Kidney (tissue), 14 donors: Measurements from ENCODE around the gene SEMA6B. TPM values are rescaled to one million over a fixed set of nuclear protein-coding genes. Genes with fewer than 3 reads are reported as not detected.

Source experiments
- DNase-seq, 5 donors: peaks; one replicate each; pipeline ENCODE4 v3.0.0-alpha.2; 2013 to 2020
- FAIRE-seq: peaks from 2 replicates; lab custom pipeline; 2012; peaks lifted over from hg19 to GRCh38; lab: Jason Lieb, UNC
- H3K27ac ChIP-seq, 2 donors: one replicate each; pipeline ENCODE4 v1.7.0; 2013; ENCODE audit warnings: low read depth in 2 of 2, low read length in 2 of 2, inconsistent platforms in 1 of 2
- H3K27me3 ChIP-seq: one replicate; pipeline ENCODE4 v1.7.1; 2013; ENCODE audit warnings: low read length, inconsistent platforms; ENCODE audit not compliant: control insufficient read depth, insufficient read depth
- H3K36me3 ChIP-seq, 3 donors: one replicate each; pipeline versions ENCODE4 v1.7.0 to v1.7.1; 2013; ENCODE audit warnings: low read length in 3 of 3, control low read depth in 1 of 3, inconsistent platforms in 1 of 3; ENCODE audit not compliant: insufficient read depth in 3 of 3, control insufficient read depth in 2 of 3
- H3K4me1 ChIP-seq, 3 donors: one replicate each; pipeline versions ENCODE4 v1.7.0 to v1.7.1; 2013; ENCODE audit warnings: low read length in 3 of 3, inconsistent platforms in 1 of 3, low read depth in 1 of 3; ENCODE audit not compliant: control insufficient read depth in 2 of 3, insufficient read depth in 2 of 3
- H3K4me3 ChIP-seq, 3 donors: one replicate each; pipeline versions ENCODE4 v1.7.0 to v1.8.1; 2013; ENCODE audit warnings: low read length in 3 of 3, control low read depth in 1 of 3, inconsistent platforms in 1 of 3
- H3K9ac ChIP-seq, 3 donors: one replicate each; pipeline versions ENCODE4 v1.7.0 to v1.7.1; 2013; ENCODE audit warnings: low read length in 3 of 3, control low read depth in 1 of 3, inconsistent platforms in 1 of 3
- H3K9me3 ChIP-seq, 3 donors: one replicate each; pipeline versions ENCODE4 v1.7.0 to v1.7.1; 2013; ENCODE audit warnings: low read length in 3 of 3, control low read depth in 1 of 3, inconsistent platforms in 1 of 3; ENCODE audit not compliant: control insufficient read depth in 2 of 3, insufficient read depth in 1 of 3
- intact Hi-C: fragments of 100-400 bp; cut with DNase I; formaldehyde crosslinking; loops from one replicate; pipeline ENCODE4 v1.11.1; 2022
- polyA plus RNA-seq: library from polyadenylated mRNA; stranded (reverse); fragments of 350-450 nt; fragmentation: Illumina TruSeq; extraction: RNeasy Lipid Tissue Mini Kit (QIAGEN cat#74804); gene quantifications from one replicate; pipeline ENCODE4 v1.2.3, GENCODE V29; 2014; ENCODE audit warnings: low read depth, low replicate concordance; ENCODE audit not compliant: insufficient read depth
- total RNA-seq: library from RNA; stranded (reverse); fragmentation: NEBNext Ultra II Directional; extraction: Animal tissue kit (Norgen Biotek cat#: 25700); gene quantifications from one replicate; pipeline ENCODE4 v1.2.1, GENCODE V29; 2021
- TF ChIP-seq, protein P1 (sequence below): IDR thresholded peaks from 3 replicates; pipeline ENCODE4 v1.5.1; 2012; ENCODE audit warnings: mild to moderate bottlenecking, moderate library complexity, borderline replicate concordance; ENCODE audit not compliant: insufficient read depth; ENCODE audit errors: extremely low read depth
- donor health status: control.
- donor health status: control.
- donor health status: control.
- donor health status: control.
- donor health status: control.
- donor health status: DM: yes; HTN: yes; CAD: no.
- donor health status: Normal renal cell carcinoma (clear cell type).

The SEMA6B gene
- total and polyA plus RNA-seq, 2 donors from 2014 or later = 2.6 to 17.7 TPM

- no peaks in the 10 kb centered on the region for H3K36me3 ChIP-seq
- peaks cover 0 to 5% (median 0%) of the 10 kb centered on the region in 3 donors for H3K4me1 ChIP-seq
- H3K27me3 ChIP-seq = no peaks in the 10 kb centered on the region
- no peak overlapping the region for H3K9ac ChIP-seq
- H3K9me3 ChIP-seq = no peaks in the 10 kb centered on the region
- TF ChIP-seq, protein P1, sequence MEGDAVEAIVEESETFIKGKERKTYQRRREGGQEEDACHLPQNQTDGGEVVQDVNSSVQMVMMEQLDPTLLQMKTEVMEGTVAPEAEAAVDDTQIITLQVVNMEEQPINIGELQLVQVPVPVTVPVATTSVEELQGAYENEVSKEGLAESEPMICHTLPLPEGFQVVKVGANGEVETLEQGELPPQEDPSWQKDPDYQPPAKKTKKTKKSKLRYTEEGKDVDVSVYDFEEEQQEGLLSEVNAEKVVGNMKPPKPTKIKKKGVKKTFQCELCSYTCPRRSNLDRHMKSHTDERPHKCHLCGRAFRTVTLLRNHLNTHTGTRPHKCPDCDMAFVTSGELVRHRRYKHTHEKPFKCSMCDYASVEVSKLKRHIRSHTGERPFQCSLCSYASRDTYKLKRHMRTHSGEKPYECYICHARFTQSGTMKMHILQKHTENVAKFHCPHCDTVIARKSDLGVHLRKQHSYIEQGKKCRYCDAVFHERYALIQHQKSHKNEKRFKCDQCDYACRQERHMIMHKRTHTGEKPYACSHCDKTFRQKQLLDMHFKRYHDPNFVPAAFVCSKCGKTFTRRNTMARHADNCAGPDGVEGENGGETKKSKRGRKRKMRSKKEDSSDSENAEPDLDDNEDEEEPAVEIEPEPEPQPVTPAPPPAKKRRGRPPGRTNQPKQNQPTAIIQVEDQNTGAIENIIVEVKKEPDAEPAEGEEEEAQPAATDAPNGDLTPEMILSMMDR = no peak
- no peak for FAIRE-seq
- intact Hi-C loops = no loop called here
- H3K4me3 ChIP-seq = no peak overlapping the region
- no peak overlapping the region for H3K27ac ChIP-seq
- peak in 2 of 5 donors; percentile 44 to 70 for DNase-seq
Observed at GRCh38 chr19:4571305-4571917, 11.9 kb upstream of the SEMA6B start.

DNA sequence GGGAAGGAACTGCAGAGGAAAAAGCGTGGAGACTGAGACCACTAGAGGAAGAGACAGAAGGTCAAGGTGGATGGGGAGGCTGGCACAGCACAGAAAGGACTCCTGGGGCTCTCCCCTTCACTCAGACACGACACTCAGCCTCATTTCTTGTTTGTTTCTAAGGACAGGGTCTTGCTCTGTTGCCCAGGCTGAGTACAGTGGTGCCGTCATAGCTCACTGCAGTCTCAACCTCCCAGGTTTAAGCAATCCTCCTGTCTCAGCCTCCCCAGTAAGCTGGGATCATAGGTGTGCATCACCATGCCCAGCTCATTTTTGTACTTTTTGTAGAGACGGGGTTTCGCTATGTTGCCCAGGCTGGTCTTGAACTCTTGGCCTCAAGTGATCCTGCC, 11.4 kb upstream of the SEMA6B start:
- H3K9me3 ChIP-seq = no peaks in the 10 kb centered on the region
- TF ChIP-seq, protein P1 = no peak
- no peak for FAIRE-seq
- DNase-seq = no peak
- intact Hi-C loops = no loop called here
- H3K27me3 ChIP-seq = no peaks in the 10 kb centered on the region
- H3K36me3 ChIP-seq = no peaks in the 10 kb centered on the region
- H3K4me1 ChIP-seq = peaks cover 0 to 5% (median 0%) of the 10 kb centered on the region in 3 donors
- H3K4me3 ChIP-seq = no peak overlapping the region
- no peak overlapping the region for H3K9ac ChIP-seq
- no peak overlapping the region for H3K27ac ChIP-seq

GRCh38 chr19:4570402-4570801, 10.9 kb upstream of the SEMA6B start:
- Histone ChIP-seq H3K4me1 (peaks cover 0 to under 1% (median 0%) of the 10 kb centered on the region in 3 donors), H3K36me3 (no peaks in the 10 kb centered on the region), H3K27ac (no peak overlapping the region), H3K9ac (no peak overlapping the region), H3K9me3 (no peaks in the 10 kb centered on the region), H3K4me3 (no peak overlapping the region), H3K27me3 (no peaks in the 10 kb centered on the region)
- no peak for DNase-seq
- intact Hi-C loops = no loop called here
- no peak for FAIRE-seq
- TF ChIP-seq, protein P1 = no peak
